Measurements from ENCODE around the gene ALAS2.

DNA sequence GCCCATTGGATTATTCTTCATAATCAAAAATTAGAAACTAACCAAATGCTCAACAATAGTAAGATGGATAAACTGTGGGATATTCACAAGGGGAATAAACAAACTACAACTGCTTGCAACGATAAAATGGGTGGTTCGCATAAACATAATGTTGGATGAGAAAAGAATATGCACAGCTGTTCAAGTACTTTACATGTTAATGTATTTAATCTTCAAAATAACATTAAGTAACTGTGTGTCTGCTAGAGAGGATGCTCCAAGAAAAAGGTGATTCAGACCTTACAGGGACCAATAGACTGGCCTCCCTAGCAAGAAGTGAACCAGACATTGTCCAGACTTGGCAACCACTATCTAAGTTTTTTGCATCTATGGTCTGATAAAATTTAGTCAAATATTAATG is 39.1 kb downstream of the ALAS2 start:
- TF ChIP-seq, protein P1, sequence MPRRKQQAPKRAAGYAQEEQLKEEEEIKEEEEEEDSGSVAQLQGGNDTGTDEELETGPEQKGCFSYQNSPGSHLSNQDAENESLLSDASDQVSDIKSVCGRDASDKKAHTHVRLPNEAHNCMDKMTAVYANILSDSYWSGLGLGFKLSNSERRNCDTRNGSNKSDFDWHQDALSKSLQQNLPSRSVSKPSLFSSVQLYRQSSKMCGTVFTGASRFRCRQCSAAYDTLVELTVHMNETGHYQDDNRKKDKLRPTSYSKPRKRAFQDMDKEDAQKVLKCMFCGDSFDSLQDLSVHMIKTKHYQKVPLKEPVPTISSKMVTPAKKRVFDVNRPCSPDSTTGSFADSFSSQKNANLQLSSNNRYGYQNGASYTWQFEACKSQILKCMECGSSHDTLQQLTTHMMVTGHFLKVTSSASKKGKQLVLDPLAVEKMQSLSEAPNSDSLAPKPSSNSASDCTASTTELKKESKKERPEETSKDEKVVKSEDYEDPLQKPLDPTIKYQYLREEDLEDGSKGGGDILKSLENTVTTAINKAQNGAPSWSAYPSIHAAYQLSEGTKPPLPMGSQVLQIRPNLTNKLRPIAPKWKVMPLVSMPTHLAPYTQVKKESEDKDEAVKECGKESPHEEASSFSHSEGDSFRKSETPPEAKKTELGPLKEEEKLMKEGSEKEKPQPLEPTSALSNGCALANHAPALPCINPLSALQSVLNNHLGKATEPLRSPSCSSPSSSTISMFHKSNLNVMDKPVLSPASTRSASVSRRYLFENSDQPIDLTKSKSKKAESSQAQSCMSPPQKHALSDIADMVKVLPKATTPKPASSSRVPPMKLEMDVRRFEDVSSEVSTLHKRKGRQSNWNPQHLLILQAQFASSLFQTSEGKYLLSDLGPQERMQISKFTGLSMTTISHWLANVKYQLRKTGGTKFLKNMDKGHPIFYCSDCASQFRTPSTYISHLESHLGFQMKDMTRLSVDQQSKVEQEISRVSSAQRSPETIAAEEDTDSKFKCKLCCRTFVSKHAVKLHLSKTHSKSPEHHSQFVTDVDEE (CRISPR knock-in tag; IDR thresholded peaks at IDR 0.05): no peak
- TF ChIP-seq, protein P2, sequence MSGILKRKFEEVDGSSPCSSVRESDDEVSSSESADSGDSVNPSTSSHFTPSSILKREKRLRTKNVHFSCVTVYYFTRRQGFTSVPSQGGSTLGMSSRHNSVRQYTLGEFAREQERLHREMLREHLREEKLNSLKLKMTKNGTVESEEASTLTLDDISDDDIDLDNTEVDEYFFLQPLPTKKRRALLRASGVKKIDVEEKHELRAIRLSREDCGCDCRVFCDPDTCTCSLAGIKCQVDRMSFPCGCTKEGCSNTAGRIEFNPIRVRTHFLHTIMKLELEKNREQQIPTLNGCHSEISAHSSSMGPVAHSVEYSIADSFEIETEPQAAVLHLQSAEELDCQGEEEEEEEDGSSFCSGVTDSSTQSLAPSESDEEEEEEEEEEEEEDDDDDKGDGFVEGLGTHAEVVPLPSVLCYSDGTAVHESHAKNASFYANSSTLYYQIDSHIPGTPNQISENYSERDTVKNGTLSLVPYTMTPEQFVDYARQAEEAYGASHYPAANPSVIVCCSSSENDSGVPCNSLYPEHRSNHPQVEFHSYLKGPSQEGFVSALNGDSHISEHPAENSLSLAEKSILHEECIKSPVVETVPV (CRISPR knock-in tag; IDR thresholded peaks at IDR 0.05): no peak
- TF ChIP-seq, protein P3, sequence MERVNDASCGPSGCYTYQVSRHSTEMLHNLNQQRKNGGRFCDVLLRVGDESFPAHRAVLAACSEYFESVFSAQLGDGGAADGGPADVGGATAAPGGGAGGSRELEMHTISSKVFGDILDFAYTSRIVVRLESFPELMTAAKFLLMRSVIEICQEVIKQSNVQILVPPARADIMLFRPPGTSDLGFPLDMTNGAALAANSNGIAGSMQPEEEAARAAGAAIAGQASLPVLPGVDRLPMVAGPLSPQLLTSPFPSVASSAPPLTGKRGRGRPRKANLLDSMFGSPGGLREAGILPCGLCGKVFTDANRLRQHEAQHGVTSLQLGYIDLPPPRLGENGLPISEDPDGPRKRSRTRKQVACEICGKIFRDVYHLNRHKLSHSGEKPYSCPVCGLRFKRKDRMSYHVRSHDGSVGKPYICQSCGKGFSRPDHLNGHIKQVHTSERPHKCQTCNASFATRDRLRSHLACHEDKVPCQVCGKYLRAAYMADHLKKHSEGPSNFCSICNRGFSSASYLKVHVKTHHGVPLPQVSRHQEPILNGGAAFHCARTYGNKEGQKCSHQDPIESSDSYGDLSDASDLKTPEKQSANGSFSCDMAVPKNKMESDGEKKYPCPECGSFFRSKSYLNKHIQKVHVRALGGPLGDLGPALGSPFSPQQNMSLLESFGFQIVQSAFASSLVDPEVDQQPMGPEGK (CRISPR knock-in tag; IDR thresholded peaks at IDR 0.05; ENCODE audit: borderline replicate concordance): no peak
- TF ChIP-seq SNAI2 (CRISPR knock-in tag; IDR thresholded peaks at IDR 0.05) (no peak), OSR1 (CRISPR knock-in tag; IDR thresholded peaks at IDR 0.05) (no peak), ISL1 (CRISPR knock-in tag; IDR thresholded peaks at IDR 0.05) (no peak), ZFP3 (CRISPR knock-in tag; IDR thresholded peaks at IDR 0.05) (no peak), ZNF70 (CRISPR knock-in tag; IDR thresholded peaks at IDR 0.05) (no peak)
- TF ChIP-seq, protein P4, sequence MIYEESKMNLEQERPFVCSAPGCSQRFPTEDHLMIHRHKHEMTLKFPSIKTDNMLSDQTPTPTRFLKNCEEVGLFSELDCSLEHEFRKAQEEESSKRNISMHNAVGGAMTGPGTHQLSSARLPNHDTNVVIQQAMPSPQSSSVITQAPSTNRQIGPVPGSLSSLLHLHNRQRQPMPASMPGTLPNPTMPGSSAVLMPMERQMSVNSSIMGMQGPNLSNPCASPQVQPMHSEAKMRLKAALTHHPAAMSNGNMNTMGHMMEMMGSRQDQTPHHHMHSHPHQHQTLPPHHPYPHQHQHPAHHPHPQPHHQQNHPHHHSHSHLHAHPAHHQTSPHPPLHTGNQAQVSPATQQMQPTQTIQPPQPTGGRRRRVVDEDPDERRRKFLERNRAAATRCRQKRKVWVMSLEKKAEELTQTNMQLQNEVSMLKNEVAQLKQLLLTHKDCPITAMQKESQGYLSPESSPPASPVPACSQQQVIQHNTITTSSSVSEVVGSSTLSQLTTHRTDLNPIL (CRISPR knock-in tag; IDR thresholded peaks at IDR 0.05; ENCODE audit: low read depth): no peak
